Psoas muscle (tissue), 8 donors: ENCODE measurements around the gene MKRN2OS. TPM values are rescaled to one million over a fixed set of nuclear protein-coding genes. Genes with fewer than 3 reads are reported as not detected.

Experiments used
- ATAC-seq, 4 donors: fragments of 200-7000 bp; cut with Tn5 transposase; one replicate each; pipeline ENCODE4 v1.9.1; 2020; ENCODE audit warnings: moderate library complexity in 3 of 4, mild to moderate bottlenecking in 2 of 4
- DNase-seq, 2 donors: peaks; one replicate each; pipeline ENCODE4 v3.0.0-alpha.2; 2020
- H3K27ac ChIP-seq: fragments of 200-600 bp; one replicate; pipeline ENCODE4 v1.8.0; 2022
- H3K27me3 ChIP-seq, 3 donors: fragments of 200-600 bp in 1 of 3; one replicate each; pipeline versions ENCODE4 v1.6.1 to v1.8.0; 2013 to 2022; ENCODE audit warnings: low read length in 2 of 3, mild to moderate bottlenecking in 2 of 3, moderate library complexity in 1 of 3; ENCODE audit not compliant: insufficient read depth in 3 of 3
- H3K36me3 ChIP-seq, 2 donors: fragments of 200-600 bp in 1 of 2; one replicate each; pipeline versions ENCODE4 v1.6.1 to v1.8.0; 2013 to 2022; ENCODE audit warnings: low read depth in 1 of 2, mild to moderate bottlenecking in 1 of 2, moderate library complexity in 1 of 2; ENCODE audit not compliant: insufficient read depth in 1 of 2
- H3K4me1 ChIP-seq: fragments of 200-600 bp; one replicate; pipeline ENCODE4 v1.8.0; 2022
- H3K4me3 ChIP-seq: fragments of 200-600 bp; one replicate; pipeline ENCODE4 v1.8.0; 2022; ENCODE audit warnings: mild to moderate bottlenecking
- H3K9me3 ChIP-seq: fragments of 200-600 bp; one replicate; pipeline ENCODE4 v1.8.0; 2022
- WGBS, 3 donors: extraction: QIAGEN DNeasy Blood & Tissue Kit; methylation state at CpG; one replicate each; pipeline versions ENCODE4 v1.1.6 to v1.1.7; 2013; 5-methylcytosine and 5-hydroxymethylcytosine counted together
- intact Hi-C, 2 donors: fragments of 100-400 bp; cut with DNase I; formaldehyde crosslinking; loops; one replicate each; pipeline versions ENCODE4 v1.11.0 to v1.14.2; 2022
- long read RNA-seq, 2 donors: library from polyadenylated mRNA; unstranded; transcript quantifications; one replicate each; pipeline ENCODE4 v2.0.0, GENCODE V29; 2021
- polyA plus RNA-seq, 3 donors: library from polyadenylated mRNA; stranded (reverse); fragments of 200-250 nt; gene quantifications; one replicate each; pipeline ENCODE4 v1.2.3, GENCODE V29; 2013
- total RNA-seq, 4 donors: library from RNA; stranded (reverse); fragmentation: NEBNext Ultra II Directional in 2 of 4; extraction: Animal tissue kit (Norgen Biotek cat#: 25700) in 2 of 4; gene quantifications; one replicate each; pipeline versions ENCODE4 v1.2.1 to v1.2.4, GENCODE V29; 2021 to 2023
- TF ChIP-seq, protein P1 (sequence below): fragments of 200-600 bp; IDR thresholded peaks from one replicate; pipeline ENCODE4 v1.8.0; 2022; ENCODE audit warnings: antibody characterized with exemption
- donor health status: healthy with polysubstance abuse.
- donor health status: DM: no; HTN: no; CAD: no; lungs with moderate emphysema.
- donor health status: Bipolar disorder and iron deficiency.
- donor health status: healthy.
- donor health status: DM: yes; HTN: yes; CAD: no.
- donor health status: DM: no; HTN: no; CAD: no.
- donor health status: DM: no; HTN: no; CAD: no.
- donor health status: DM: yes; HTN: yes; CAD: no.

Gene MKRN2OS, protein sequence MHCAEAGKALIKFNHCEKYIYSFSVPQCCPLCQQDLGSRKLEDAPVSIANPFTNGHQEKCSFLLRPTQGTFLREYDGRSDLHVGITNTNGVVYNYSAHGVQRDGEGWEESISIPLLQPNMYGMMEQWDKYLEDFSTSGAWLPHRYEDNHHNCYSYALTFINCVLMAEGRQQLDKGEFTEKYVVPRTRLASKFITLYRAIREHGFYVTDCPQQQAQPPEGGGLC
- total RNA-seq (1 to 10 TPM in 1 of 4 donors, under 1 TPM in 1, not detected in 2; 0.93 to 1.5 TPM), polyA plus RNA-seq (under 1 TPM; 0.16 to 0.48 (median 0.38) TPM)
- long read RNA-seq, donor 1: 0 reads
- long read RNA-seq, donor 2: 0 reads

DNA sequence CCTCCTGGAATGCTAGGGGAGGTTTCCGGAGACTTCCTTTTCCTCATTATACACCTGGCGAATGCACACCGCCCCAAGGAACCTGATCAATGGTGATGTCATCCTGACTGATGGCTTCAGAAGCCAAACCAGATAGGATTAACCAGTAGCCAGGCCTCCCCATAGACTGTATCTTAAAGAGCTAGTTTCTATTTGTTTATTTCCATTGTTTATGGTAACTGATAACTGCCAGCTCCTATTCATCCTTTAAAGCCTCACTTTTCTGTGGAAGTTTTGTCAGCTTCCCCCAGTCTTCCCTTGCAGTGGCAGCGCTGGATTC lies at the start of gene MKRN2OS:
TSS of gene MKRN2OS (minus strand) at position 27 of the 319 bp plus-strand sequence. CDS start 35 bp downstream, outside the sequence.
- intact Hi-C loops: no loop called here

DNA sequence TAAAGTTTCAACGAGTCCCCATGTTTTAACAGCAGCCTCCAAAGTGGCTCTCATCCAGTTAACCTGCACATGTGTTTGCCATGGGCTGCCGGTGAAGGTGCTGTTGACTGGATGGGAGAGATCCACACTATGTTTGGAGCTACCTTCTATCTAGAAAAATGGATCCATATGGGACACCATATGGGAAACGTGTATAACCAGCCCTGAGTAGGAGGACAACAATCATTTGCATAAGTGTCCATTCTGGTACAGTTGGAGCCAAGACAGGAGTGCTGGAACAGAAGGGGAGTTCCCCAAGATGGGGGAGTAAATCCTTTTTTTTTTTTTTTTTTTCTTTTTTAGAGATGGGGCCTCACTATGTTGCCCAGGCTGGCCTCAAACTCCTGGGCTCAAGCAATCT lies 48.2 kb upstream of the MKRN2OS start:
- 88 to 92% (median 88%) methylated on average over 3 of the region's 3 CpGs for WGBS, 3 donors
- Histone ChIP-seq H3K27me3 (no peaks in the 10 kb centered on the region), H3K4me1 (peaks cover 11% of the 10 kb centered on the region), H3K4me3 (no peak overlapping the region), H3K27ac (no peak overlapping the region), H3K9me3 (no peaks in the 10 kb centered on the region), H3K36me3 (peaks cover 8 to 100% of the 10 kb centered on the region in 2 donors)
- DNase-seq: no peak
- TF ChIP-seq, protein P1, sequence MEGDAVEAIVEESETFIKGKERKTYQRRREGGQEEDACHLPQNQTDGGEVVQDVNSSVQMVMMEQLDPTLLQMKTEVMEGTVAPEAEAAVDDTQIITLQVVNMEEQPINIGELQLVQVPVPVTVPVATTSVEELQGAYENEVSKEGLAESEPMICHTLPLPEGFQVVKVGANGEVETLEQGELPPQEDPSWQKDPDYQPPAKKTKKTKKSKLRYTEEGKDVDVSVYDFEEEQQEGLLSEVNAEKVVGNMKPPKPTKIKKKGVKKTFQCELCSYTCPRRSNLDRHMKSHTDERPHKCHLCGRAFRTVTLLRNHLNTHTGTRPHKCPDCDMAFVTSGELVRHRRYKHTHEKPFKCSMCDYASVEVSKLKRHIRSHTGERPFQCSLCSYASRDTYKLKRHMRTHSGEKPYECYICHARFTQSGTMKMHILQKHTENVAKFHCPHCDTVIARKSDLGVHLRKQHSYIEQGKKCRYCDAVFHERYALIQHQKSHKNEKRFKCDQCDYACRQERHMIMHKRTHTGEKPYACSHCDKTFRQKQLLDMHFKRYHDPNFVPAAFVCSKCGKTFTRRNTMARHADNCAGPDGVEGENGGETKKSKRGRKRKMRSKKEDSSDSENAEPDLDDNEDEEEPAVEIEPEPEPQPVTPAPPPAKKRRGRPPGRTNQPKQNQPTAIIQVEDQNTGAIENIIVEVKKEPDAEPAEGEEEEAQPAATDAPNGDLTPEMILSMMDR: no peak
- intact Hi-C loops: no loop called here
- no peak for ATAC-seq

More for the DNA sequence above, at the start of gene MKRN2OS:
- TF ChIP-seq, protein P1: no peak
- Histone ChIP-seq H3K4me3 (no peak within 1 kb of the TSS), H3K4me1 (no peaks in the 10 kb centered on the region), H3K36me3 (peaks cover 2 to 9% of the 10 kb centered on the region in 2 donors), H3K27me3 (no peaks in the 10 kb centered on the region), H3K27ac (no peak within 1 kb of the TSS), H3K9me3 (no peaks in the 10 kb centered on the region)
- DNase-seq: no peak
- peak in 2 of 4 donors; percentile 19 to 28 for ATAC-seq
- WGBS, 3 donors: 44 to 58% (median 48%) methylated on average over 4 of the region's 4 CpGs

DNA sequence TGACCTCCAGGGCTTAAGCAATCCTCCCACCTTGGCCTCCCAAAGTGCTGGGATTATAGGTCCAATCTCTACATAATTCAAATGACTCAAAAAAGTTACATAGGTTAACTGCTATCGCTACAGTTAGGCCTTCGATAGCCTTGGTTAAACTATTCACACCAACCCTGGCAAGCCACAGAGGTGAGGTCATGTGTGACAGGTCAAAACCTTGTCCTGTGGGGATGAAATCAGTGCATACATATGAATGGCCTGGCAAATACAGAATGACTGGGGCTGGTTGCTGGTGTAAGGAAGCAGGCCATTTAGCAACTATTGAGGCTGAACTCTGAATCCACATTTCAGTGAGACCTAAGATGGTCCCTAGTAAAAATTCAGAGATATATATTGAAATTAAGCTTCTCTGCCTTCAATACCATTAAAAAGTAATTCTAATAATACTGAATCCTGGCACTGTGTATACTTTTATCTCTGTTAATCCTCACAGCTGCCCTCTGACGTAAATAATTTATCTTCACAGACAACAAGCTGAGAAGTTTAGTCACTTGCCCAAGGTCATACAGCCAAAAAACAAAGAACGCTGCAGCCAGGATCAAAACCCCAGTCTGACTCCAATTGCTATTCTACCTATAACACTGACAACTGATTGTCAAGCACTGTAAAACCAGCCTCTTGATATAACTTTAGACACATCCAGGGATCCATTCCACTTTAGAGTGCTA lies 46.9 kb upstream of the MKRN2OS start:
- Histone ChIP-seq H3K27ac (peak overlapping the region; percentile 50), H3K36me3 (peaks cover 8 to 100% of the 10 kb centered on the region in 2 donors), H3K27me3 (no peaks in the 10 kb centered on the region), H3K9me3 (no peaks in the 10 kb centered on the region), H3K4me3 (no peak overlapping the region), H3K4me1 (peaks cover 14% of the 10 kb centered on the region)
- no peak for DNase-seq
- TF ChIP-seq, protein P1: no peak
- ATAC-seq: peak in 1 of 4 donors; percentile 22
- intact Hi-C loops: no loop called here
- 65 to 74% (median 66%) methylated on average over 4 of the region's 4 CpGs for WGBS, 3 donors

DNA sequence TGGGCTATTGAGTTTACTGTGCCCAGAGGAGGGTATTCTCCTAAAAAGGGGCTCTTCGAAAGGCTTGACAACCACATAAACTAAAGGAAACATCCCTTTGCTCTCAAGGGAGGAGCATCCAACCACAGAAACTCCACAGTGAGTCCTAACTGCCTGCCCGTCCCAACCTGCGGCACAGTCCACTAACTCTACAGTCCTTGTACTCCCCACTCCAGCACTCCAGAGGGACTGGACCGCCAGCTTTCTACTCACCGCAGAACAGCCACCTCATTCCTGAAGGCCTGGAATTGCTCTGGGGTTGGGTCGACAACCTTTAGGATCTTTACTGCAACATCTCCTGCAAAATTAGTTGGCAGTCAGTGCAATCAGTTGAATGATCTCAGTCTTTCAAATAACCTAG lies 46.2 kb upstream of the MKRN2OS start:
- intact Hi-C loops: no loop called here
- peaks cover 8 to 98% of the 10 kb centered on the region in 2 donors for H3K36me3 ChIP-seq
- no peaks in the 10 kb centered on the region for H3K9me3 ChIP-seq
- 96 to 98% (median 97%) methylated on average over 6 of the region's 6 CpGs for WGBS, 3 donors
- TF ChIP-seq, protein P1: no peak
- H3K4me3 ChIP-seq: no peak overlapping the region
- H3K27ac ChIP-seq: no peak overlapping the region
- ATAC-seq (no peak), DNase-seq (no peak)
- H3K27me3 ChIP-seq: no peaks in the 10 kb centered on the region
- H3K4me1 ChIP-seq: peaks cover 21% of the 10 kb centered on the region
